ENCODE data around the gene NME8. TPM values are rescaled to one million over a fixed set of nuclear protein-coding genes. Genes with fewer than 3 reads are reported as not detected.

NME8 gene
- total RNA-seq, 1 donor = not detected

DNA sequence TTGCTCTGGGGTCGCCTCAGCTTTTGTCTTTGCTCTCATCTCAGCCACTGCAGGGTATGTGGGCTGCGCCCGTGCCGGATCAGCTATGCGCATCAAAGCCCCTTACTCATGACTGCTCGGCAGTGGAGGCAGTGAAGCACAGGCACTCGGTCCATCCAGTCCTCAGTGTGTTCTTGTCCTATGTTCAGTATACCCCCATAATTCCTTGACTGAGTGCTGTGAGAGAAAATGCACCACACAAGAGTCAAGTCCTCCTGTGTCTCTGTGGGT, 99.5 kb downstream of the NME8 start:
- TF ChIP-seq, protein P1, sequence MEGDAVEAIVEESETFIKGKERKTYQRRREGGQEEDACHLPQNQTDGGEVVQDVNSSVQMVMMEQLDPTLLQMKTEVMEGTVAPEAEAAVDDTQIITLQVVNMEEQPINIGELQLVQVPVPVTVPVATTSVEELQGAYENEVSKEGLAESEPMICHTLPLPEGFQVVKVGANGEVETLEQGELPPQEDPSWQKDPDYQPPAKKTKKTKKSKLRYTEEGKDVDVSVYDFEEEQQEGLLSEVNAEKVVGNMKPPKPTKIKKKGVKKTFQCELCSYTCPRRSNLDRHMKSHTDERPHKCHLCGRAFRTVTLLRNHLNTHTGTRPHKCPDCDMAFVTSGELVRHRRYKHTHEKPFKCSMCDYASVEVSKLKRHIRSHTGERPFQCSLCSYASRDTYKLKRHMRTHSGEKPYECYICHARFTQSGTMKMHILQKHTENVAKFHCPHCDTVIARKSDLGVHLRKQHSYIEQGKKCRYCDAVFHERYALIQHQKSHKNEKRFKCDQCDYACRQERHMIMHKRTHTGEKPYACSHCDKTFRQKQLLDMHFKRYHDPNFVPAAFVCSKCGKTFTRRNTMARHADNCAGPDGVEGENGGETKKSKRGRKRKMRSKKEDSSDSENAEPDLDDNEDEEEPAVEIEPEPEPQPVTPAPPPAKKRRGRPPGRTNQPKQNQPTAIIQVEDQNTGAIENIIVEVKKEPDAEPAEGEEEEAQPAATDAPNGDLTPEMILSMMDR (IDR thresholded peaks at IDR 0.05; ENCODE audit: insufficient read depth, low read depth, low read length) = no peak
- no peak overlapping the region for H3K4me3 ChIP-seq (ENCODE audit: low read depth, low read length)
- DNase-seq (ENCODE audit: low read depth) = no peak

Other genes with a start within 250 kb of the NME8 start
- 0.32 TPM in 1 of 2 replicates, not detected in the other for gene GPR141, start 164.8 kb upstream of the NME8 start, total RNA-seq
- 0.32 and 0.43 TPM in 2 replicates for gene SFRP4, start 68.2 kb downstream of the NME8 start, total RNA-seq
- 11.0 and 28.1 TPM in 2 replicates for gene EPDR1, start 72.0 kb downstream of the NME8 start, total RNA-seq

Measured in fibroblast of villous mesenchyme (primary cell).